ENCODE results near the gene FUCA2. TPM values are rescaled to one million over a fixed set of nuclear protein-coding genes. Genes with fewer than 3 reads are reported as not detected.

Gene FUCA2
- total RNA-seq, 4 donors from 2014 or later = 3.3 to 11.4 (median 10.5) TPM

DNA sequence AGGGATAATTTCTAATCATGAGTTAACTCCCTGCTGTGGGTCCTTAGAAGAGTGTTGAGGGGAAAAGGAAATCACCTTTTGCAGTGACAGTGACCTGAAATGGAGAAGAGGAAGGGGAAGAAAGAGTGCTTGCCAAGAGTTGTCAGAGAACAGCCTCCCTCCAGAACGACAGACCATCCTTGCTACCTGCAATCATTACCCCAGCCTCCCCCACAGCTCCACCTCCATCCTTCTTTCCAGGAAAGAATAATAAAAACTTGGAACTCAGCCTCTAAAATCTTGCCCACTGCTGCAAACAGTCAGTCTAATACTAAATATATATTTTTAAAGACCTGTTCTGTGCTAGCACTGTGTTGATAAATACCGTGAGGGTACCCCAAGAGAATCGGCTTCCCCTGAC, 28.7 kb upstream of the FUCA2 start:
- 74 to 75% methylated on average over 3 of the region's 3 CpGs for WGBS, 2 donors
- no peak overlapping the region for H3K4me3 ChIP-seq (ENCODE audit: low read depth, poor library complexity, severe bottlenecking)
- DNase-seq (ENCODE audit: low spot score in 2 of 2) = no peak
- intact Hi-C loops (cut with DNase I; ENCODE audit: low total_unique reads) = no loop called here
- TF ChIP-seq POLR2A (IDR thresholded peaks at IDR 0.05) = no peak
- TF ChIP-seq, protein P1, sequence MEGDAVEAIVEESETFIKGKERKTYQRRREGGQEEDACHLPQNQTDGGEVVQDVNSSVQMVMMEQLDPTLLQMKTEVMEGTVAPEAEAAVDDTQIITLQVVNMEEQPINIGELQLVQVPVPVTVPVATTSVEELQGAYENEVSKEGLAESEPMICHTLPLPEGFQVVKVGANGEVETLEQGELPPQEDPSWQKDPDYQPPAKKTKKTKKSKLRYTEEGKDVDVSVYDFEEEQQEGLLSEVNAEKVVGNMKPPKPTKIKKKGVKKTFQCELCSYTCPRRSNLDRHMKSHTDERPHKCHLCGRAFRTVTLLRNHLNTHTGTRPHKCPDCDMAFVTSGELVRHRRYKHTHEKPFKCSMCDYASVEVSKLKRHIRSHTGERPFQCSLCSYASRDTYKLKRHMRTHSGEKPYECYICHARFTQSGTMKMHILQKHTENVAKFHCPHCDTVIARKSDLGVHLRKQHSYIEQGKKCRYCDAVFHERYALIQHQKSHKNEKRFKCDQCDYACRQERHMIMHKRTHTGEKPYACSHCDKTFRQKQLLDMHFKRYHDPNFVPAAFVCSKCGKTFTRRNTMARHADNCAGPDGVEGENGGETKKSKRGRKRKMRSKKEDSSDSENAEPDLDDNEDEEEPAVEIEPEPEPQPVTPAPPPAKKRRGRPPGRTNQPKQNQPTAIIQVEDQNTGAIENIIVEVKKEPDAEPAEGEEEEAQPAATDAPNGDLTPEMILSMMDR (IDR thresholded peaks at IDR 0.05) = no peak

DNA sequence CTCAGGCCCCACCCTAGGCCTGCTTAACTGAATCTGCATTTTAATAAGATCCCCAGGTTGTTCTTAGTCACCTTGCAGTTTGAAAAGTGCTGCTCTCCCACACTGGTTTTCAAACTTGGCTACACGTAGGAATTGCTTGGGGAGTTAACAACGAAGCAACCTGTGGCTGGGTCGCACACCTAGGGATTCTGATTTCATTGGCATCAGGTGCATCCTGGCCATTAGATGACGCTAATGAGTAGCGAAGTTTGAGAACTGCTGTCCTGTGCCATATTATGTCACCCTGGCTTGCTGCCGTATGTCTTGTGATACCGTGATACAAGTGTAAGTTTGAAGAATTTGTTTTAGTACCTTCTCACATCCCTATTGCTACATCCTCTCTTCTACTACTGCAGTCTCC, 28.2 kb upstream of the FUCA2 start:
- intact Hi-C loops (cut with DNase I; ENCODE audit: low total_unique reads) = no loop called here
- H3K4me3 ChIP-seq (ENCODE audit: low read depth, poor library complexity, severe bottlenecking) = no peak overlapping the region
- TF ChIP-seq POLR2A (IDR thresholded peaks at IDR 0.05) = no peak
- TF ChIP-seq, protein P1 (IDR thresholded peaks at IDR 0.05) = no peak
- no peak for DNase-seq (ENCODE audit: low spot score in 2 of 2)
- WGBS, 2 donors = 84 to 86% methylated on average over 7 of the region's 7 CpGs

DNA sequence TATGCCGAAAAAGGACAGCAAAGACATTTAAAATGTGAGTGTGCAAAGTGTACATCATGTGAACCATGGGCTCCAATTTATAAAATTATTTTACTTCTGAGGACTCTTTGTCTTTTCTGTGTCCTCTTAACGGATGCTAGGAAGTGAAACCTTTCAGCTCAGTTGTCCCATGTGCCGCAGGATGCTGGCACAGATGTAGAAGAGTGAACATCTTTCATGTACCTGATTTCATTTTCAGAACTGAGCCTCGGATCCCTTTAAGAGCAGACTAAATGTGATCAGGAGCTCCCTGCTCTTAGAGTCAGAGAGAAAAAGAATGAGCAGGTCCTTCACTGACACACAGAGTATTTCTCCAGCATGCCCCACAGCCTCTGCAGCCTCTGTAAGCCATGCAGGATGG, 27.6 kb upstream of the FUCA2 start:
- no peak for DNase-seq (ENCODE audit: low spot score in 2 of 2)
- TF ChIP-seq, protein P1 (IDR thresholded peaks at IDR 0.05) = no peak
- TF ChIP-seq POLR2A (IDR thresholded peaks at IDR 0.05) = no peak
- H3K4me3 ChIP-seq (ENCODE audit: low read depth, poor library complexity, severe bottlenecking) = no peak overlapping the region
- 92 to 95% methylated on average over 4 of the region's 4 CpGs for WGBS, 2 donors
- intact Hi-C loops (cut with DNase I; ENCODE audit: low total_unique reads) = no loop called here

DNA sequence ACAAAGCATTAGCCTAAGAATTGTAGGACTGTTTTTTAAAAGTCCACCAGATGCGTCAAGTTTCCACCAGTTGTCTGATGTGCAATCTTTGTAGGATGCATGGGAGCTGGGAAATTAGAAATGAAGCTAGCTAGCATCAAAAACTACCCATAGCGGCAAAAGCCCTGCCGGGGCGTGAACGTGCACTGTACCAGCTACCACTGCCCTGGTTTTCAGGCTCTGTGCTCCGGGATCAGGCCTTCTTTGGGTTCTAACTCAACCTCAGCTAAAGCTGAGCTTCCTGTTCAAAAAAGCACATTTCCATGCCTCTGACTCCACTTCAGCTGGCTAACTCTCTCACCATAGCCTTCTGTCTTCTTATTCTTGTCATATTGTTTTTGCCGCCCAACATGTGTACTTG, 26.9 kb upstream of the FUCA2 start:
- no peak overlapping the region for H3K4me3 ChIP-seq (ENCODE audit: low read depth, poor library complexity, severe bottlenecking)
- whole genome bisulfite sequencing, 2 donors = 98% methylated on average over 7 of the region's 7 CpGs
- intact Hi-C loops (cut with DNase I; ENCODE audit: low total_unique reads) = no loop called here
- no peak for DNase-seq (ENCODE audit: low spot score in 2 of 2)
- TF ChIP-seq, protein P1 (IDR thresholded peaks at IDR 0.05) = no peak
- no peak for TF ChIP-seq POLR2A (IDR thresholded peaks at IDR 0.05)

DNA sequence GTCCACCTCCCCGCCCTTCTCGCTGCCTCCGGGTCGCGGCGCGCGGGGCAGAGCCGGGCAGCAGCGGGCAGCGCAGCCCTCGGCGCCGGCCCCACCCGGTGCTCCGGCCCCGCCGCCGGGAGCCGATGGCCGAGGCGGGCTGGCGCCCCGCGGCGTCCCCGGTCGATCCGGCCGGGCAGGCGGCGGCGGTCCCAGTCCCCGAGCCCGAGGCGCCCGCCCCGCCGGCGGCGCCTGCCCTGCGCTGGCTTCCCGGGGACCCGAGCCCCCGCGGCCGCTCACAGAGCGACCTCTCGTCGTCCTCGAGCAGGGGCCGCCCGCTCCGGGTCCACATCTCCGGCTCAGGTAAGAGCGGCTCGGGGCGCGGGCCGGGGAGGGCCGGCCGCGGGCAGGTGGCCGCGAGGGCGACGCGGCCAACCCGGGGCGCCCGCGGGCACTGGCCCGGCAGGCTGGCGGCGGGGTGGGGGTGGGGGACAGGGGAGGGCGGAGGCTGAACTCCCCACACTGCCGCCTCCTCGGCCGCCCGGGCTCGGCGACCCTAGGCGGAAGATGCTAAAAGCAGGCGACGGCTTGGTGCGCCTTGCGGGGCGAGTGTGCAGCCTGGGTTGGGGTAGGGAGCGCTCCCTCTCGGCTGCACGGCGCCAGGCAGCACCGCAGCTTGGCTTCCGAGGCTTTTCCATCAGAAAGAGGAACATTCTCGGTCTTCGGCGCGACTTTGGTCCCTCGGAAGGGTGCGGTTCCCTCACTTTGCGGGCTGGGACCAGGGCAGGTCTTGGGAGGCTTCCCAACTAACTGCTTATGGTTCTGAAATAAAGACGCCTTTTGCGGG, 25.6 kb upstream of the FUCA2 start:
- peak overlapping the region; percentile 4 for H3K4me3 ChIP-seq (ENCODE audit: low read depth, poor library complexity, severe bottlenecking)
- WGBS, 2 donors = 1% methylated on average over 19 to 60 of the region's 103 CpGs
- DNase-seq (ENCODE audit: low spot score in 2 of 2) = peak; percentile 35 to 91
- intact Hi-C loops (cut with DNase I; ENCODE audit: low total_unique reads) = no loop called here
- TF ChIP-seq POLR2A (IDR thresholded peaks at IDR 0.05) = no peak
- TF ChIP-seq, protein P1 (IDR thresholded peaks at IDR 0.05) = no peak
